OCI-LY7 (cell line): ENCODE data around the gene MFAP4. TPM values are rescaled to one million over a fixed set of nuclear protein-coding genes. Genes with fewer than 3 reads are reported as not detected.
A peak's percentile ranks its signal among the peaks of the same experiment; 100 is the strongest.

ENCODE experiments used
- BruUV-seq: library from RNA; stranded (reverse); fragments of 400-500 nt; replicated peaks from 2 replicates; lab custom pipeline; 2021; lab: Mats Ljungman, UMichigan
- CTCF ChIA-PET: fragments of 300-600 bp; sonication (Branson Sonifier 250); formaldehyde crosslinking; loops from one replicate; lab custom pipeline; 2022; ENCODE audit warnings: antibody characterized with exemption; ENCODE audit not compliant: unreplicated experiment; lab: Charles Lee
- POLR2A ChIA-PET: fragments of 300-600 bp; sonication (Branson Sonifier 250); formaldehyde crosslinking; loops from one replicate; lab custom pipeline; 2022; ENCODE audit warnings: antibody characterized with exemption; lab: Charles Lee
- DNase-seq: peaks from one replicate; pipeline ENCODE4 v3.0.0-alpha.2; 2015; ENCODE audit warnings: low spot score
- H2AFZ ChIP-seq: fragments of 200-600 bp; sonication (generic), shearing (Covaris generic); 2 replicates; pipeline ENCODE4 v1.6.1; 2014; ENCODE audit warnings: mild to moderate bottlenecking, antibody characterized with exemption, low read length, moderate library complexity
- H3K27ac ChIP-seq: fragments of 200-600 bp; sonication (generic); 2 replicates; pipeline ENCODE4 v1.5.1; 2014; ENCODE audit warnings: mixed run types, low read depth, mild to moderate bottlenecking, moderate library complexity, low read length, inconsistent platforms; ENCODE audit not compliant: poor library complexity, severe bottlenecking
- H3K36me3 ChIP-seq: fragments of 200-600 bp; sonication (generic); 2 replicates; pipeline ENCODE4 v1.6.1; 2014; ENCODE audit warnings: mild to moderate bottlenecking, antibody characterized with exemption, low read length, moderate library complexity, mixed read lengths; ENCODE audit not compliant: insufficient read depth
- H3K4me1 ChIP-seq: fragments of 200-600 bp; sonication (generic); 2 replicates; pipeline ENCODE4 v1.5.1; 2014; ENCODE audit warnings: mild to moderate bottlenecking, low read length; ENCODE audit not compliant: insufficient read depth, poor library complexity, severe bottlenecking
- H3K4me2 ChIP-seq: fragments of 200-600 bp; sonication (generic); 2 replicates; pipeline ENCODE4 v1.6.1; 2014; ENCODE audit warnings: mild to moderate bottlenecking, low read length
- H3K4me3 ChIP-seq: fragments of 200-600 bp; sonication (generic); 2 replicates; pipeline ENCODE4 v1.5.1; 2014; ENCODE audit warnings: mild to moderate bottlenecking, low read depth, low read length; ENCODE audit not compliant: poor library complexity, severe bottlenecking
- H3K79me2 ChIP-seq: fragments of 200-600 bp; sonication (generic); 2 replicates; pipeline ENCODE4 v1.6.1; 2016; ENCODE audit warnings: low read depth, mild to moderate bottlenecking, low read length, moderate library complexity, mixed read lengths; ENCODE audit not compliant: insufficient read depth
- H3K9me2 ChIP-seq: fragments of 200-600 bp; sonication (generic); 2 replicates; pipeline ENCODE4 v1.6.1; 2016; ENCODE audit warnings: mild to moderate bottlenecking, low read length, mixed read lengths; ENCODE audit not compliant: insufficient read depth
- H3K9me3 ChIP-seq: fragments of 200-600 bp; sonication (generic); 2 replicates; pipeline ENCODE4 v1.6.1; 2014; ENCODE audit warnings: mild to moderate bottlenecking, mixed run types, low read length, mixed read lengths
- H4K20me1 ChIP-seq: fragments of 200-600 bp; sonication (generic); 2 replicates; pipeline ENCODE4 v1.6.1; 2014; ENCODE audit warnings: mild to moderate bottlenecking, antibody characterized with exemption, low read length, moderate library complexity, mixed read lengths; ENCODE audit not compliant: insufficient read depth
- CTCF ChIP-seq: fragments of 200-600 bp; sonication (generic); conservative IDR thresholded peaks from 2 replicates; pipeline ENCODE4 v1.5.1; 2014; ENCODE audit warnings: mild to moderate bottlenecking, antibody characterized with exemption, low read length, moderate library complexity, mixed read lengths
- EZH2phosphoT487 ChIP-seq: fragments of 200-600 bp; sonication (generic); IDR thresholded peaks from 2 replicates; pipeline ENCODE4 v1.6.1; 2018; ENCODE audit warnings: low read depth, borderline replicate concordance, mild to moderate bottlenecking, mixed run types, antibody characterized with exemption, low read length, moderate library complexity, mixed read lengths
- intact Hi-C: fragments of 100-400 bp; cut with micrococcal nuclease; formaldehyde crosslinking; loops from one replicate; pipeline ENCODE4 v1.10.0; 2022; ENCODE audit not compliant: unreplicated experiment
- total RNA-seq, 2 experiments: library from RNA; depleted of rRNA in 1 of 2; stranded (reverse); fragments of >200 nt in 1 of 2; shearing (Covaris generic) in 1 of 2; gene quantifications; 2 replicates each; pipeline ENCODE4 v1.2.3, GENCODE V29; 2014 to 2022

MFAP4 gene
- total RNA-seq, 2 experiments from 2014 or later = 0.65 TPM; not detected in 1

- Histone ChIP-seq H3K36me3 (no peaks in the 10 kb centered on the region), H3K9me3 (no peaks in the 10 kb centered on the region), H3K79me2 (no peaks in the 10 kb centered on the region), H3K9me2 (no peaks in the 10 kb centered on the region), H3K4me3 (no peak overlapping the region), H3K4me1 (peaks cover 13% of the 10 kb centered on the region), H2AFZ (no peak overlapping the region), H3K27ac (peak overlapping the region; percentile 31), H4K20me1 (no peaks in the 10 kb centered on the region), H3K4me2 (peak overlapping the region; percentile 49)
- intact Hi-C loops = no loop called here
- ChIA-PET CTCF (no interaction called here), POLR2A (no interaction called here)
- no TSS peak for BruUV-seq
- DNase-seq = peak; percentile 68
- TF ChIP-seq CTCF = no peak
- no peak for TF ChIP-seq EZH2phosphoT487
Observed at GRCh38 chr17:19346351-19347255, 40.4 kb downstream of the MFAP4 start.

- Histone ChIP-seq H3K4me2 (no peak overlapping the region), H3K4me3 (no peak overlapping the region), H3K79me2 (no peaks in the 10 kb centered on the region), H3K9me3 (no peaks in the 10 kb centered on the region), H3K27ac (no peak overlapping the region), H3K4me1 (peaks cover 13% of the 10 kb centered on the region), H3K36me3 (no peaks in the 10 kb centered on the region), H2AFZ (no peak overlapping the region), H4K20me1 (no peaks in the 10 kb centered on the region), H3K9me2 (no peaks in the 10 kb centered on the region)
- intact Hi-C loops = no loop called here
- POLR2A ChIA-PET = no interaction called here
- DNase-seq = no peak
- BruUV-seq = no TSS peak
- CTCF ChIA-PET = no interaction called here
- TF ChIP-seq EZH2phosphoT487 (no peak), CTCF (no peak)
Observed at GRCh38 chr17:19345486-19346350, 41.3 kb downstream of the MFAP4 start.
